Esophagus muscularis mucosa (tissue), 4 donors: ENCODE measurements around the gene CTH. TPM values are rescaled to one million over a fixed set of nuclear protein-coding genes. Genes with fewer than 3 reads are reported as not detected.
A peak's percentile ranks its signal among the peaks of the same experiment; 100 is the strongest.
"Not testable (repeated sequence)": the region's sequence is repeated elsewhere in the genome, so short reads cannot be mapped to it uniquely, and the experiment has no call there.

ENCODE experiments used
- DNase-seq: peaks from one replicate; pipeline ENCODE4 v3.0.0-alpha.2; 2017; ENCODE audit errors: extremely low spot score
- H3K27ac ChIP-seq, 4 donors: fragments of 200-600 bp; sonication (generic); replicated peaks in 1 of 4; 1 replicate in 3 of 4; 2 replicates in 1 of 4; pipeline ENCODE4 v1.5.1; 2016 to 2019; ENCODE audit warnings: mild to moderate bottlenecking in 1 of 4
- H3K27me3 ChIP-seq, 4 donors: fragments of 200-600 bp; sonication (generic); one replicate each; pipeline versions ENCODE4 v1.5.1 to v1.6.0; 2016 to 2019
- H3K36me3 ChIP-seq, 4 donors: fragments of 200-600 bp; sonication (generic); one replicate each; pipeline ENCODE4 v1.5.1; 2016 to 2019
- H3K4me1 ChIP-seq, 4 donors: fragments of 200-600 bp; sonication (generic); one replicate each; pipeline ENCODE4 v1.5.1; 2016 to 2019
- H3K4me3 ChIP-seq, 4 donors: fragments of 200-600 bp; sonication (generic); 1 replicate in 2 of 4; 2 replicates in 2 of 4; pipeline ENCODE4 v1.5.1; 2016 to 2019; ENCODE audit warnings: mild to moderate bottlenecking in 4 of 4, moderate library complexity in 1 of 4
- H3K9me3 ChIP-seq, 4 donors: fragments of 200-600 bp; sonication (generic); 1 replicate in 3 of 4; 2 replicates in 1 of 4; pipeline ENCODE4 v1.5.1; 2016 to 2019
- CTCF ChIP-seq, 3 experiments: fragments of 200-600 bp in 2 of 3; fragments of 450-650 bp in 1 of 3; sonication (generic) in 2 of 3; IDR thresholded peaks; one replicate each; pipeline ENCODE4 v1.5.1; 2017 to 2019; ENCODE audit warnings: antibody characterized with exemption in 3 of 3, mild to moderate bottlenecking in 2 of 3, moderate library complexity in 1 of 3
- EP300 ChIP-seq: sonication (generic); formaldehyde crosslinking; IDR thresholded peaks from one replicate; pipeline ENCODE4 v1.6.1; 2017; ENCODE audit warnings: antibody characterized with exemption
- POLR2A ChIP-seq: fragments of 450-650 bp; IDR thresholded peaks from one replicate; pipeline ENCODE4 v1.6.1; 2017; ENCODE audit warnings: antibody characterized with exemption, moderate library complexity, mild to moderate bottlenecking, low read depth
- POLR2AphosphoS5 ChIP-seq, 2 donors: sonication (generic); formaldehyde crosslinking; IDR thresholded peaks; one replicate each; pipeline ENCODE4 v1.6.1; 2017; ENCODE audit warnings: antibody characterized with exemption in 2 of 2
- WGBS: methylation state at CpG from one replicate; pipeline ENCODE4 v1.1.5; 2018; 5-methylcytosine and 5-hydroxymethylcytosine counted together
- intact Hi-C: fragments of 100-400 bp; cut with DNase I; formaldehyde crosslinking; loops from one replicate; pipeline ENCODE4 v1.15.1; 2023
- total RNA-seq, 4 donors: library from RNA; depleted of rRNA; stranded (reverse); fragments of >200 nt; gene quantifications; one replicate each; pipeline versions ENCODE4 v1.1.0 to v1.2.1, GENCODE V29; 2016

CTH gene
- 1 to 10 TPM; 1.1 to 5.0 (median 3.8) TPM for total RNA-seq

GRCh38 chr1:70410604-70411359, at the start of gene CTH:
Gene CTH (plus strand): TSS chr1:70411268. CDS start chr1:70411416, 148 bp downstream.
- intact Hi-C loops, result loop anchor here (2.0 kb wide), 1 partner anchor 56 kb away; the partner anchor contains the start of gene ANKRD13C
- H3K27me3 ChIP-seq, result no peaks in the 10 kb centered on the region
- WGBS, result under 1% methylated on average over 25 of the region's 48 CpGs

DNA sequence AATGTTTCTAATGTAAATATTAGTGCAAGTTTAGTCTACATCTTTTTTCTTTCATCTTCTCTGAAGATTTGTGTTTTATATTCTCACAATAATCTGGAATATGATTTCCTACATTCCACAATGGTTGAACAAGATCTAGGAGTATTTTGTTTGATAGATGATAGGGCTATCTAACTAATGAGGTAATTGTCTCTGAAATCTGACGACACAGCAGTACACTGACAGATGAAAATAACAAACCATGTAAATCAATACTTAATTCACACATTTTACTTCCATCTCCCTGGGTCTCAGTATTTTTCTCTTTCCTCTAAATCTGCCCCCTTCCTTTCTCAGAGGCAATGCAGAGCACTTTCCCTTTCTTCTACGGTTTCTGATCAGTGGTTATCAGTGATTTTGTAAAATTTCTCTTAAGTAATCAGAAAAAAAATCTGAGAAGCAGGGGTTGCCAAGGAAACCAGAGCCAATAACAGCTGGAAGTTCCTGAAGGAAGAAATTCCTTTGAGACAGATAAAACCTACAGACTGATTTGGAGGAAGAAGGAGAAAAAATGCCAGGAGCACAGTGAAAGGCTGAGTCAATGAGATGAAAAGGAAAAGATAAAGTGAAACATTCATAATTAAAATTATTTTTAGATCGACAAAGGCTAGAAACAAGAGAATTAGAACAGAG, 49.2 kb upstream of the CTH start:
- no peak for TF ChIP-seq CTCF (IDR thresholded peaks at IDR 0.05)
- no peak for TF ChIP-seq EP300
- TF ChIP-seq POLR2AphosphoS5 (IDR thresholded peaks at IDR 0.05), result no peak
- TF ChIP-seq POLR2A, result no peak
- peaks cover 0 to 5% (median 0%) of the 10 kb centered on the region in 4 donors for H3K36me3 ChIP-seq
- intact Hi-C loops, result no loop called here
- DNase-seq, result no peak
- no peaks in the 10 kb centered on the region for H3K27me3 ChIP-seq
- H3K4me3 ChIP-seq, result no peak overlapping the region
- WGBS, result 51% methylated on average over 3 of the region's 3 CpGs
- no peaks in the 10 kb centered on the region for H3K4me1 ChIP-seq
- no peak overlapping the region for H3K27ac ChIP-seq
- H3K9me3 ChIP-seq, result no peaks in the 10 kb centered on the region

More at GRCh38 chr1:70410604-70411359, at the start of gene CTH:
- Histone ChIP-seq H3K9me3 (no peaks in the 10 kb centered on the region), H3K27ac (peak within 1 kb of the TSS; percentile 93 to 96 (median 95)), H3K4me3 (peak within 1 kb of the TSS; percentile 66 to 84 (median 75)), H3K4me1 (peaks cover 14 to 26% (median 24%) of the 10 kb centered on the region in 4 donors), H3K36me3 (no peaks in the 10 kb centered on the region)
- DNase-seq, result peak; percentile 99
- peak; percentile 96 to 98 for TF ChIP-seq POLR2AphosphoS5 (IDR thresholded peaks at IDR 0.05)
- no peak for TF ChIP-seq CTCF (IDR thresholded peaks at IDR 0.05)
- TF ChIP-seq EP300, result peak; percentile 44
- TF ChIP-seq POLR2A, result peak; percentile 57

GRCh38 chr1:70364439-70364838, 46.6 kb upstream of the CTH start:
- intact Hi-C loops, result no loop called here
- WGBS, result 82% methylated on average over 3 of the region's 3 CpGs
- Histone ChIP-seq H3K27ac (no peak overlapping the region), H3K4me1 (no peaks in the 10 kb centered on the region), H3K36me3 (peaks cover 0 to 28% (median 8%) of the 10 kb centered on the region in 4 donors), H3K4me3 (no peak overlapping the region), H3K27me3 (no peaks in the 10 kb centered on the region), H3K9me3 (no peaks in the 10 kb centered on the region)
- TF ChIP-seq POLR2A (no peak), EP300 (no peak), CTCF (IDR thresholded peaks at IDR 0.05) (no peak), POLR2AphosphoS5 (IDR thresholded peaks at IDR 0.05) (no peak)
- no peak for DNase-seq

GRCh38 chr1:70366425-70366952, 44.6 kb upstream of the CTH start:
- H3K27ac ChIP-seq, H3K4me3 ChIP-seq, H3K9me3 ChIP-seq, H3K4me1 ChIP-seq, H3K27me3 ChIP-seq, intact Hi-C loops: not testable (repeated sequence)
- peaks cover 0 to 40% (median 8%) of the 10 kb centered on the region in 4 donors for H3K36me3 ChIP-seq
- 93% methylated on average over 4 of the region's 4 CpGs for whole genome bisulfite sequencing
- peak; percentile 19 for DNase-seq

- WGBS, result 82% methylated on average over 3 of the region's 3 CpGs
- H3K9me3 ChIP-seq, intact Hi-C loops: not testable (repeated sequence)
These were observed 44.1 kb upstream of the CTH start for GRCh38 chr1:70366997-70367396.

GRCh38 chr1:70367397-70367796, 43.7 kb upstream of the CTH start:
- H3K36me3 ChIP-seq, result peaks cover 0 to 40% (median 8%) of the 10 kb centered on the region in 4 donors
- H3K27ac ChIP-seq, intact Hi-C loops, H3K4me1 ChIP-seq, H3K4me3 ChIP-seq, H3K9me3 ChIP-seq, H3K27me3 ChIP-seq: not testable (repeated sequence)
- DNase-seq, result peak; percentile 29
- 86% methylated on average over 5 of the region's 5 CpGs for WGBS

More at GRCh38 chr1:70366997-70367396, 44.1 kb upstream of the CTH start:
- DNase-seq, result peak; percentile 19
- not testable (repeated sequence) for H3K4me3 ChIP-seq, H3K27ac ChIP-seq, H3K4me1 ChIP-seq, H3K27me3 ChIP-seq
- H3K36me3 ChIP-seq, result peaks cover 0 to 40% (median 8%) of the 10 kb centered on the region in 4 donors

DNA sequence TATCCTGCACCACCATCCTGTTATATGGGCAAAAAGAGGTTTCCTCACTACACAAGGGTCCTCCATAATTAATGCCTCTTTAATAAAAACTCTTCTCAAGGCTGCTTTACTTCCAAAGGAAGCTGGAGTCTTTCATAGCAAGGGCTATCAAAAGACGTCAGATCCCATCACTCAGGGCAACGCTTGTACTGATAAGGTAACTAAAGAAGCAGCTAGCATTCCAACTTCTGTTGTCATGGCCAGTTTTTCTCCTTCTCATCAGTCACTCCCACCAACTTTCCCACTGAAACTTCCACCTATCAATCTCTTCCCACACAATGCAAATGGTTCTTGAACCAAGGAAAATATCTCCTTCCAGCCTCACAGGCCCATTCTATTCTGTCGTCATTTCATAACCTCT, 39.5 kb upstream of the CTH start:
- intact Hi-C loops, H3K4me3 ChIP-seq, H3K27me3 ChIP-seq, H3K4me1 ChIP-seq, H3K9me3 ChIP-seq, H3K27ac ChIP-seq: not testable (repeated sequence)
- peak; percentile 47 for DNase-seq
- WGBS, result 81% methylated on average over 3 of the region's 3 CpGs
- peaks cover 0 to 37% (median 8%) of the 10 kb centered on the region in 4 donors for H3K36me3 ChIP-seq
